Astrocyte (in vitro differentiated cells and primary cell): ENCODE measurements around the gene C9orf43. TPM values are rescaled to one million over a fixed set of nuclear protein-coding genes. Genes with fewer than 3 reads are reported as not detected.
"Not testable (repeated sequence)": the region's sequence is repeated elsewhere in the genome, so short reads cannot be mapped to it uniquely, and the experiment has no call there.

Source experiments
- DNase-seq: peaks from one replicate; pipeline ENCODE4 v3.0.0-alpha.2; 2010; ENCODE audit warnings: low read depth
- FAIRE-seq: peaks from 2 replicates; lab custom pipeline; 2011; peaks lifted over from hg19 to GRCh38; lab: Jason Lieb, UNC
- H2AFZ ChIP-seq: 2 replicates; pipeline ENCODE4 v1.6.0; 2012; ENCODE audit warnings: low read depth, low read length, inconsistent platforms
- H3K27ac ChIP-seq: 2 replicates; pipeline ENCODE4 v1.5.1; 2011; ENCODE audit warnings: low read depth, low read length, inconsistent platforms
- H3K27me3 ChIP-seq: 2 replicates; pipeline ENCODE4 v1.6.0; 2011; ENCODE audit warnings: low read length, inconsistent platforms; ENCODE audit not compliant: insufficient read depth
- H3K36me3 ChIP-seq: 2 replicates; pipeline ENCODE4 v1.5.1; 2011; ENCODE audit warnings: low read length, inconsistent platforms; ENCODE audit not compliant: insufficient read depth
- H3K4me1 ChIP-seq: 2 replicates; pipeline ENCODE4 v1.5.1; 2011; ENCODE audit warnings: low read length, inconsistent platforms; ENCODE audit not compliant: insufficient read depth
- H3K4me2 ChIP-seq: 2 replicates; pipeline ENCODE4 v1.6.0; 2012; ENCODE audit warnings: low read length, inconsistent platforms
- H3K4me3 ChIP-seq: 2 replicates; pipeline ENCODE4 v1.5.1; 2011; ENCODE audit warnings: low read depth, mild to moderate bottlenecking, low read length, inconsistent platforms; ENCODE audit not compliant: insufficient read depth
- H3K79me2 ChIP-seq: 2 replicates; pipeline ENCODE4 v1.6.0; 2012; ENCODE audit warnings: mild to moderate bottlenecking, low read length, inconsistent platforms; ENCODE audit not compliant: insufficient read depth
- H3K9ac ChIP-seq: 2 replicates; pipeline ENCODE4 v1.6.0; 2012; ENCODE audit warnings: mild to moderate bottlenecking, low read length, inconsistent platforms
- H3K9me3 ChIP-seq: 2 replicates; pipeline ENCODE4 v1.5.1; 2012; ENCODE audit warnings: low read depth, mild to moderate bottlenecking, low read length, inconsistent platforms; ENCODE audit not compliant: insufficient read depth
- H4K20me1 ChIP-seq: 2 replicates; pipeline ENCODE4 v1.6.0; 2012; ENCODE audit warnings: low read length, inconsistent platforms; ENCODE audit not compliant: insufficient read depth
- H3K27ac Mint-ChIP-seq: one replicate; pipeline ENCODE4 v1.8.0; 2021; ENCODE audit warnings: mild to moderate bottlenecking, mixed read lengths; ENCODE audit not compliant: unreplicated experiment
- H3K27me3 Mint-ChIP-seq: one replicate; pipeline ENCODE4 v1.8.0; 2021; ENCODE audit warnings: low read depth, mixed read lengths; ENCODE audit not compliant: unreplicated experiment
- H3K36me3 Mint-ChIP-seq: one replicate; pipeline ENCODE4 v1.8.0; 2021; ENCODE audit warnings: low read depth, mixed read lengths; ENCODE audit not compliant: unreplicated experiment
- H3K4me1 Mint-ChIP-seq: one replicate; pipeline ENCODE4 v1.8.0; 2021; ENCODE audit warnings: low read depth, mixed read lengths; ENCODE audit not compliant: unreplicated experiment
- H3K4me3 Mint-ChIP-seq: one replicate; pipeline ENCODE4 v1.8.0; 2021; ENCODE audit warnings: mild to moderate bottlenecking, moderate library complexity, mixed read lengths; ENCODE audit not compliant: unreplicated experiment
- H3K9me3 Mint-ChIP-seq: one replicate; pipeline ENCODE4 v1.8.0; 2021; ENCODE audit warnings: mild to moderate bottlenecking, mixed read lengths; ENCODE audit not compliant: unreplicated experiment
- CTCF ChIP-seq: IDR thresholded peaks from 2 replicates; pipeline ENCODE4 v1.5.1; 2011; ENCODE audit warnings: low read depth, mild to moderate bottlenecking, inconsistent platforms, low read length, moderate library complexity; ENCODE audit not compliant: insufficient read depth
- EZH2 ChIP-seq: IDR thresholded peaks from 2 replicates; pipeline ENCODE4 v1.6.1; 2012; ENCODE audit warnings: mild to moderate bottlenecking, low read length, inconsistent platforms; ENCODE audit not compliant: insufficient read depth
- total RNA-seq: library from RNA; stranded (reverse); gene quantifications from 2 replicates; pipeline ENCODE4 v1.2.1, GENCODE V29; 2021

Gene C9orf43
- total RNA-seq, 1 donor from 2014 or later, result 0.66 TPM

DNA sequence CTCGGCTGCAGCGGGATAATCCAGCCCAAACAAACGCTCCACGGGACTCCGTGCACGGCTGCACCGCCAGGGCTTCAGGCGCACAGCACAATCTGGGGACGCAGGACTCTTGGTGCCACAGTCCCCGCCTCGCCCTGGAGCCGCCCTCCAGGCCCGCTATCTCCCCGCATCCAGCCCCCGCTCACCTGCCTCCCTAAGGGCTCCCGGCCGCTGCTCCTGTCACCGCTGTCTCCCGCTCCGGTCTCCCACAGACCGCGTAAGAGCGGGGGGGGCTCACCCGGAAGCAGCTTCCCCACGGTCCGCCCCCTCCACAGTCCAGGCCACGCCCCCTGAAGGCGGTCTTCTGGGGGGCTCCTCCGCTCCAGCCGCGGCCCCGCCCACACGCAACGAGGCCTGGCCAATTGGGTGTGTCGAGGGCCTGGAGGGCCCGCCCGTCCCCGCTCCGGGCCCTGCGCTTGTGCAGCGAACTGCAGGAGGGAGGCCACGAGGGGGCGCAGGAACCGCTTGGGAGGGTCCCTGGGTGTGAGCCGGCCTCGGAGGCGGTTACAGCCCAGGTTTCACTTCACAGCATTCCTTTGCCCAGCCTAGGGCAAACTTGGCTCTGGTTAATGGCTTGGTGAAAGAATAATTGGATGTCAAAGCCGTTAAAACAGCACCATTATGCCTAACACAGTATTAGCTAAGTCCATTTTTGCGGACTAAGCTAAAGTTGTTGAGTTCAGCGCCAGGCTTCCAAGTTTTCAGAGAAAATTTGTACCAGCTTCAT, 9.3 kb upstream of the C9orf43 start, which contains the start of gene ALAD:
Gene ALAD (minus strand): TSS at position 258 of the 766 bp plus-strand sequence. CDS start 7,725 bp downstream, outside the sequence.
- Histone ChIP-seq H3K9me3 (no peaks in the 10 kb centered on the region), H3K27ac (peak within 1 kb of the TSS; percentile 26), H4K20me1 (peaks cover 22% of the 10 kb centered on the region), H3K4me2 (peak within 1 kb of the TSS; percentile 92), H3K79me2 (peaks cover 14% of the 10 kb centered on the region), H3K4me3 (peak within 1 kb of the TSS; percentile 82), H3K36me3 (no peaks in the 10 kb centered on the region), H3K9ac (peak within 1 kb of the TSS; percentile 85), H3K4me1 (peaks cover 24% of the 10 kb centered on the region), H3K27me3 (no peaks in the 10 kb centered on the region), H2AFZ (peak within 1 kb of the TSS; percentile 97)
- Mint-ChIP-seq H3K36me3 (no peaks in the 10 kb centered on the region), H3K4me1 (peaks cover 36% of the 10 kb centered on the region), H3K27ac (peak within 1 kb of the TSS; percentile 53), H3K4me3 (peak within 1 kb of the TSS; percentile 94), H3K27me3 (no peaks in the 10 kb centered on the region), H3K9me3 (no peaks in the 10 kb centered on the region)
- DNase-seq, result peak; percentile 90
- no peak for FAIRE-seq
- TF ChIP-seq CTCF (peak; percentile 89), EZH2 (no peak)

DNA sequence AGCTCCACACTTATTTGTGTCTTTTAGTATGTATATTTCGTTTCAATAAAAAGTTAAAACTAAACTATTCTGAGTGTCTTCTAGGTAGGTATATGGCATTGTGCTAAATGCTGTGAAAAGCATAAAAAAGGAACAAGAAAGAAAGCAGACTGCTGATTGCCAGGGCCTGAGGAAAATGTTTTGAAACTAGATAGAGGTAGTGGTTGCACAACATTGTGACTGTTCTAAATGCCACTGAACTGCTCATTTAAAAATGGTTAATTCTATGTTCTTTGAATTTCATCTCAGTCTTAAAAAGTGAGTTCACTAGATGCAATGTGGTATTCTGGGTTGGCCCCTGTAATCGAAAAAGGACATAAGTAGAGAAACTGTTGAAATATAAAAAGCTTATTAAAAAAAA, 6.9 kb upstream of the C9orf43 start:
- H3K4me3 Mint-ChIP-seq, result no peak overlapping the region
- no peak for TF ChIP-seq CTCF
- no peak for TF ChIP-seq EZH2

DNA sequence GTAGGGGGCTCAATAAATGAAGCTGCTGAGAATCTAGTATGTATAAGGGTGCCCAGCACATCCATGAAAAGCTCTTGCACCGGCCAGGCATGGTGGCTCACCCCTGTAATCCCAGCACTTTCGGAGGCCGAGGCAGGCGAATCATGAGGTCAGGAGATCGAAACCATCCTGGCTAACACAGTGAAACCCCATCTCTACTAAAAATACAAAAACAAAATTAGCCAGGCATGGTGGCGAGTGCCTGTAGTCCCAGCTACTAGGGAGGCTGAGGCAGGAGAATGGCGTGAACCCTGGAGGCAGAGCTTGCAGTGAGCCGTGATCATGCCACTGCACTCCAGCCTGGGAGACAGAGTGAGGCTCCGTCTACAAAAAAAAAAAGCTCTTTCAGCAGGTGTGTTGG, 4.2 kb upstream of the C9orf43 start:
- not testable (repeated sequence) for H3K9me3 Mint-ChIP-seq, H3K4me1 Mint-ChIP-seq, H3K27ac ChIP-seq, H3K4me2 ChIP-seq, FAIRE-seq, H3K36me3 Mint-ChIP-seq, H3K27me3 Mint-ChIP-seq, H3K36me3 ChIP-seq, H3K27me3 ChIP-seq, H3K4me3 ChIP-seq, H4K20me1 ChIP-seq, H3K4me3 Mint-ChIP-seq, H3K9me3 ChIP-seq, H3K27ac Mint-ChIP-seq, DNase-seq, H3K4me1 ChIP-seq, H3K9ac ChIP-seq, H2AFZ ChIP-seq
- H3K79me2 ChIP-seq, result peaks cover 28% of the 10 kb centered on the region

More for the DNA sequence above, 6.9 kb upstream of the C9orf43 start:
- no peak for DNase-seq
- H3K36me3 Mint-ChIP-seq, result no peaks in the 10 kb centered on the region
- Histone ChIP-seq H3K4me2 (no peak overlapping the region), H3K27ac (no peak overlapping the region), H3K9me3 (no peaks in the 10 kb centered on the region), H3K27me3 (no peaks in the 10 kb centered on the region), H4K20me1 (peaks cover 17% of the 10 kb centered on the region), H3K36me3 (peaks cover 9% of the 10 kb centered on the region), H3K9ac (no peak overlapping the region), H3K79me2 (peaks cover 23% of the 10 kb centered on the region), H3K4me1 (peaks cover 15% of the 10 kb centered on the region), H2AFZ (no peak overlapping the region), H3K4me3 (no peak overlapping the region)
- peaks cover 14% of the 10 kb centered on the region for H3K4me1 Mint-ChIP-seq
- H3K27ac Mint-ChIP-seq, result no peak overlapping the region
- H3K9me3 Mint-ChIP-seq, result no peaks in the 10 kb centered on the region
- no peaks in the 10 kb centered on the region for H3K27me3 Mint-ChIP-seq
- FAIRE-seq, result no peak
